HG03469 (cell line): ENCODE data around the gene XRCC2.
"Not testable (repeated sequence)": the region's sequence is repeated elsewhere in the genome, so short reads cannot be mapped to it uniquely, and the experiment has no call there.

Experiments used
- ATAC-seq: cut with Tn5 transposase; IDR thresholded peaks from one replicate; pipeline ENCODE4 v1.9.1; 2021; ENCODE audit warnings: mild to moderate bottlenecking, moderate library complexity, moderate number of reproducible peaks; ENCODE audit not compliant: unreplicated experiment

XRCC2 gene

GRCh38 chr7:152675759-152676636 lies at the start of gene XRCC2:
XRCC2 (minus strand) TSS chr7:152676141; CDS start chr7:152676079, 62 bp downstream.
- peak; percentile 82 for ATAC-seq

GRCh38 chr7:152723364-152723763 lies 47.4 kb upstream of the XRCC2 start:
- no peak for ATAC-seq

DNA sequence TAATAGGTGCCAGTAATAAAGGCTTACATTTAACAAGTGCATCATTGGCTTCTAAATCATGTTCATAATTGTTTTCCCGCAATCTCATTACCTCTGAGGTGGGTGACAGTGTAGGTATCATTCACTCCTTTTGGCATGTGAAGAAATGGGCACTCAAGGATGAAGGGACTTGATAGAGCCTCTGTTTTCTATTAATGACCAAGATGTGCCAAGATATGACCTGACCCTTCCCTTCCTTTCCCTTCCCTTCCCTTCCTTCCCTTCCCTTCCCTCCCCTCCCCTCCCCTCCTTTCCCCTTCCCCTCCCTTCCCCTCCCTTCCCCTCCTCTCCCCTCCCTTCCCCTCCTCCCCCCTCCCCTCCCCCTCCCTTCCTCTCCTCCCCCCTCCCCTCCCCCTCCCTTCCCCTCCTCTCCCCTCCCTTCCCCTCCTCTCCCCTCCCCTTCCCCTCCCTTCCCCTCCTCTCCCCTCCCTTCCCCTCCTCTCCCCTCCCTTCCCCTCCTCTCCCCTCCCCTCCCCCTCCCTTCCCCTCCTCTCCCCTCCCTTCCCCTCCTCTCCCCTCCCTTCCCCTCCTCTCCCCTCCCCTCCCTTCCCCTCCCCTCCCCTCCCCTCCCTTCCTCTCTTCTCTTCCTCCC lies 36.6 kb upstream of the XRCC2 start:
- not testable (repeated sequence) for ATAC-seq

DNA sequence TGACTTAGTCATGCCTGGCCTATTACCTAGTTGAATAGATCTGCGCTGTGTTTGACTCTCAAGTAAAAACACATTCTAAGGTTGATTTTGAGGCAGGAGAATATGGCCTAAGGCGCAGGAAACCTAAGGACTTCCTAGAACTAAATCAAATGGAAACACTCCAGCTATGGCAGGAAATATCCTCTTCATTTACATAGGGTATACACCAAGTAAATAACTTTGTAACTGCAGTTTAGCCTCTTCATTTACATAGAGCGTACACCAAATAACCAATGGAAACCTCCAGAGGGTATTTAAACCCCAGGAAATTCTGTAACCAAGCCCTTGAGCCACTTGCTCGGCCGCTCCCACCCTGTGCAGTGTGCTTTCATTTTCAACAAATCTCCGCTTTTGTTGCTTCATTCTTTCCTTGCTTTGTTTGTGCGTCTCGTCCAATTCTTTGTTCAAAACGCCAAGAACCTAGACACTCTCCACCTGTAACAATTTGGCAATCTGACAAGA lies 35.6 kb upstream of the XRCC2 start:
- ATAC-seq: no peak

GRCh38 chr7:152710153-152710442 lies 34.2 kb upstream of the XRCC2 start:
- ATAC-seq: no peak

DNA sequence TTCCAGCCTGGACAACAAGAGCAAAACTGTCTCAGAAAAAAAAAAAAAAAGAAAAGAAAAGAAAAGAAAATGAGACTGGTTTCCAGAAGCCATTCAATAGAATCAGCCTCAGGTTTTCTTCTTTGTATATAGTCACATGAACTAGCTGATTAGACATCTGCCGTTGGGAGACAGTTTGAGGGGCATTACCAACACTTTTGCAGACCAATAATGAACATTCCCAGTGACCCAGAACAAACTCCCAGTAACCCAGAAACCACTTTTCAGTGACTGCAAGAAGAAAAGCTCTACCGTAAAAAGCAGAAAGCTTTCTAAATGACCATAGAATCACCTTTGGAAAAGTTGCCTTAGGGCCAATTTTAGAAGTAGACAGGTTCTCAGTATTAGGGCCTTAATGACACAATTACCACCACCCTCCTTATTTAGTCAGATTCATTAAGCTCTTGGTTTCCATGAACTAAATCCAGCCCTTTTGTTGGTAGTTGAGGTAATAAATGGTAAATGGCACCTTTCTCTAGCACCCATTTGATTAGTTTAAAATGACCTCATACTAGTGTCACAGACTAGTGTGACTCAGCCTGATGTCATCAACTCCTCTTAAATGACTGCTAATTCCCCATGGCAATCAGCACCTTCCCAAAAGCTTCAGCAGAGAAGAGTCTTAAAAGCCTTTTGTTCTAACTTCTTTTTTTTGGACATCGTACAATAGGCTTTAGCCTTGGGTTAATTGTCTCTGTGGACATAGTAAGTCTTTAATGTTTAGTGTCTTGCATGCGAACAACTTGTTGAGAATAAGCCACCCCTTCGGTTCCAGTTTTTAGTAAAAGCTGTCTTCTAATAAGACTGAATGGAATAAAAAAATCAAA lies 33.6 kb upstream of the XRCC2 start:
- no peak for ATAC-seq

- no peak for ATAC-seq
These were observed 28.9 kb upstream of the XRCC2 start for GRCh38 chr7:152704796-152705384.

GRCh38 chr7:152699079-152699478 lies 23.1 kb upstream of the XRCC2 start:
- no peak for ATAC-seq

GRCh38 chr7:152697268-152697974 lies 21.5 kb upstream of the XRCC2 start:
- ATAC-seq: not testable (repeated sequence)

- not testable (repeated sequence) for ATAC-seq
These were observed 16.3 kb upstream of the XRCC2 start for GRCh38 chr7:152692196-152692595.

DNA sequence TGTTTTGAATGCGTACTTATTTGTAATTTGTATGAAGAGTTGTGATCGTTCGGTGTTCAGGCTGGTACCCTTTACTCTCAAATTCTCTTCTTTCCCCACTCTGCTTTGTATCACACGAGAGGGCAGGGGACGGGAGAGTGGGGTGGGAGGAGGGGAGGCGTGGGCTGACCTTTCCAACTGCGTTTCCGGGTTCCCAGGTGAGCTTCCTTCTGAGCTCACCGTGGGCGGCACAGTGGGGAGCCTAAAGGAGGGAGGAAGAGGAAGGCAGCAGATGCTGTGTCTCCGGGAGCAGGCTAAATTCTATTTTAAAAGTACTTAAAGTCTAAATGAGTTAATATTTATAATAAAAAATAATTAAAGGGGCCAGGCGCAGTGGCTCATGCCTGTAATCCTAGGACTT lies 7.4 kb upstream of the XRCC2 start:
- ATAC-seq: no peak

DNA sequence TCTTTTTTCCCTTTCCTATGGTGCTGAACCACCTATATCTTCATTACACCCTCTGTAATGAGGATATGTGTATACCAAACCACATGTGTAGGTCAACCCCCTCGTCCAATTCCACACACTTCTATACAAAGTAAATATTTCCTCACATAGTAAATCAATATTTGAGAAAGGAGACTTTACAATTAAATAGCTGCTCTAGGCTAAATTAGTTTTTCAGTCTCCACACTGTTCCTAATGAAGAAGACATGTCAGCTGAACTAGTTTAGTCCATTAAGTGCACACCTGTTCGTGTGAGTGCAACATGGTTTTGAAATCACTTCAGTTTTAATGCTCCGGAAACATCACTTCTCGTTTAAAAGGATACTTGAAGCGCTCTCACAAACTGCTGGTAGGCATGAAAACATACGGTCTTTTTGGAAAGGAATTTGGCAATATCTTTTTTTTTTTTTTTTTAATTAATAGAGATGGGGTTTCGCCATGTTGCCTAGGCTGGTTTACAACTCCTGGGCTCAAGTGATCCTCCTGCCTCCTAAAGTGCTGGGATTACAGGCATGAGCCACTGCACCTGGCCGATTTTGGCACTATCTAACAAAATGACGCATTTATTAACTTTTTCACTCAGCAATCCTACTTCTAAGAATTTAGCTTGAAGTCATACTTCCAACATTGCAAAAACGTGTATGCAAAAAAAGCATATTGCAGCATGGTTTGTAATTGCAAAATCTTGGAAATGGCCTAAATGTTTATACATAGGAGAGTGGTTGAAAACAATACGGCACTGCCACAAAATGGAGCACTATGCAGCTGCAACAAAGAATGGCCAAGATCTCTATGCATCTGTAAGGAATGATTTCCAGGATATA lies 2.1 kb upstream of the XRCC2 start:
- ATAC-seq: no peak

DNA sequence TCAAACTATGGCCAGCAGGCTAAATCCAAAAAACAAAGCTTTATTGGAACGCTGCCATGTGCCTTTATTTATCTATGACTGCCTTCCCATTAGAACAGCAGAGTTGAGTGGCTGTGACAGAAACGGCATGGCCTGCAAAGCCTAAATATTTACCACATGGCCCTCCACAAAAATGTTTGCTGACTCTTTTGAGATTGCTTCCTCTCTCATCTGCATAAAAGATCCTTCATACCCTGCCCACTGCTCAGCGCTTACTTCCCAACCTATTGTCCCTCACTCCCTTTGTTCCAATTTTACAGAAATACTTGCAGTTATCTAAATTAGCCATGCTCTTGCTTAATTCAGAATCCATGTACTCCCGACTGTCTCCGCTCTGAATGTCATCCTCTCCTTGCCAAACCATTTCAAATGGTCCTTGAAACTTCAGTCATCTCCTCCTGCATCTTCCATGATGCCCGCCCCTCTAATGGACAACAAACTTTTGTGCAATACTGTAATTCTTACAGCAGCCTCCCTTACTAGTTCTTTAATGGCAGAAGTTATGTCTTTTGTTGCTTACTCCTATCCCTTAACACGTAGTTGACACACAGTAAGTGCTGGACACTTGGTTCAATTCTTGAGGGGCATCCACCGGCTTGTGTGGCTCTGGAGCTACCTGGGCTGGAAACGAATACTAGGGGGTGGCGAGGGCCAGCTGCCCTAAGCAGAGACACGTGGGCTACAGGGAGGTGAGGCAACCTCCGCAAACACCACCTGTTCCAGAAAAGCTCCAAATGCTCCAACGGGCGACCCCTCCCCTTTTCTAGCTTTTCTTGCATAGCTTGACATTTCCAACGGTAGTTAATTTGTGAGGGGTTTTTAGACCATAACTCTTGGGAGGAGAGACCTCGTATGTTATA lies 832 bp downstream of the XRCC2 start:
- no peak for ATAC-seq

DNA sequence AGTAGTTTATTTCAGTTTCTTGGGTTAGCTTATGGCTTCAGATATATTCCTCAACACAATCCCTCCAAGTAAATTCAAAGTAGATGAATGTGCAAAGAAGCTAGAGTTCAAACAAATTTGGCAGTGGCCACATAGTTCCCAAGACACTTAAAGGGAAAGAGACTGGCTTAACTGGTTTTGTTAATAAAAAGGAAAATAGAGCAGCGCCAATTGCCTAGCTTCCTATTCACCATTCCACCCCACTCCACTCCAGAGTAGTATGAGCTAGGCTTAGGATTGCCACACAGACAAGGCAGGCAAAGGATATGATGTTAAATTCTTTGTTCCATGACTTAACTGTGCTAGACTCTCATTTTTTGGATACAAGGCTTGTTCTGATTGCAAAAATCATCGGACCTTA lies 2.0 kb downstream of the XRCC2 start:
- no peak for ATAC-seq

DNA sequence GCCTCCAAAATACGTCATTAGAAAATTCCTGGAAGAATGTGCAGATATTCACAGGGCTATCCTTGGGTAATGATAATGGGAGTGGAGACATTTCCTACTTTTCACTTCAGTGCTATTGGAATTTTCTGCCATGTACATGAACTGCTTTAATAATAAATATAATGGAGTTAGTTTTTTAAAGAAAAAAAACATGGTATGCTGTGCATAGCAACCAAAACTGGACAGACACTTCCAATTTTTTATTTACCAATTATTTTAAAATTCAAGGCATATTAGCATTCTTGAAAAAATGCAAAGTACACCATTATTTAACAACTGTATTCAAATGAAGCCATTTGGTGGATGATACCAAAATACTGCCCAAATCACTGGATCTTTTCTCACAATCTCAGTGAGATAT lies 3.3 kb downstream of the XRCC2 start:
- ATAC-seq: no peak

DNA sequence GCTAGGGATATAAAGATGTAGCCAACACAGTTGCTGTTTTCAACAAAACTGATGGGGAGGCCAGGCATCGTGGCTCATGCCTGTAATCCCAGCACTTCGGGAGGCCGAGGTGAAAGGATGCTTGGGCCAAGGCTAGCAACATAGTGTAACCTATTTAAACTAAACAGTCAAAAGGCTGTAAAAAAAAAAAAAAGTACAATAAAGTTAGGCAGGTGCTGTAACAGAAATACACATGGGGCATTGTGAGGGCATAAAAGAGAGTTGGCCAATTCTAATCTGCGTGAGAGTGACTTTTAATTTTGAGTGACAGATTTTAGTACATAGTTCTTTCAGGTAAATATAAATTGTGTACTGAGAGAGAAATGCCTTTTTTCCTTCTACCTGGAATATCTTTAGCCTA lies 6.2 kb downstream of the XRCC2 start:
- no peak for ATAC-seq

DNA sequence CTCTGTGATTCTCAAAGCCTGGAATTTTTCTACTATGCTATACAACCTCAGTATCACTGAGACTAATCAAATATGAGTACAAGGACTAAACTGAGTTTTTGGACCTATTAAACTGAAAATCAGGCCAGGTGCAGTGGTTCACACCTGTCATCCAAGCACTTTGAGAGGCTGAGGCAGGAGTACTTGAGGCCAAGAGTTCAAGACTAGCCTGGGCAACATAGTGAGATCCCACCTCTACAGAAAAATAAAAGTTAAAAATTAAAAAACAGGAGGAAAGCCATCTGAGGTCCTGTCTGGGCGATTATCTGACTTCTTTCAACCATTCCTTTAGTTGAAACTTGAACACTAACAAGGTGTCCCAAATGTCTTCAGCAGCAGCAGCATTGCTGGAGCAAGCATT lies 7.0 kb downstream of the XRCC2 start:
- no peak for ATAC-seq

- ATAC-seq: no peak
These were observed 8.0 kb downstream of the XRCC2 start for GRCh38 chr7:152667958-152668357.
